CD8-positive, alpha-beta memory T cell (primary cell): Measurements from ENCODE around the gene ANO9. TPM values are rescaled to one million over a fixed set of nuclear protein-coding genes. Genes with fewer than 3 reads are reported as not detected.

ENCODE experiments used
- CTCF ChIA-PET: fragments of 350-600 bp; sonication (Branson Sonifier 250); formaldehyde crosslinking; loops from one replicate; lab custom pipeline; 2021; ENCODE audit warnings: antibody characterized with exemption; lab: Charles Lee
- POLR2A ChIA-PET: fragments of 350-600 bp; sonication (Branson Sonifier 250); formaldehyde crosslinking; loops from one replicate; lab custom pipeline; 2021; ENCODE audit warnings: antibody characterized with exemption; lab: Charles Lee
- DNase-seq, 5 donors: peaks; one replicate each; pipeline versions ENCODE4 v3.0.0 to v3.0.0-alpha.2; 2020 to 2022; ENCODE audit warnings: mixed read lengths in 1 of 5
- H3K27ac ChIP-seq: one replicate; pipeline ENCODE4 v1.7.0; 2013; ENCODE audit warnings: low read depth, mild to moderate bottlenecking, low read length, moderate library complexity
- H3K27me3 ChIP-seq: 2 replicates; pipeline ENCODE4 v1.7.0; 2013; ENCODE audit warnings: low read length, mild to moderate bottlenecking; ENCODE audit not compliant: insufficient read depth, poor library complexity, severe bottlenecking
- H3K36me3 ChIP-seq: 2 replicates; pipeline ENCODE4 v1.7.0; 2013; ENCODE audit warnings: mild to moderate bottlenecking, low read length, moderate library complexity; ENCODE audit not compliant: insufficient read depth
- H3K4me1 ChIP-seq: 2 replicates; pipeline ENCODE4 v1.7.0; 2013; ENCODE audit warnings: mild to moderate bottlenecking, low read length, moderate library complexity; ENCODE audit not compliant: insufficient read depth
- H3K4me3 ChIP-seq: 2 replicates; pipeline ENCODE4 v1.7.0; 2013; ENCODE audit warnings: mild to moderate bottlenecking, low read length
- H3K9me3 ChIP-seq: 2 replicates; pipeline ENCODE4 v1.7.0; 2013; ENCODE audit warnings: mild to moderate bottlenecking, low read length
- H3K27ac Mint-ChIP-seq, 8 donors: one replicate each; pipeline ENCODE4 v1.8.0; 2020 to 2021; ENCODE audit warnings: mixed read lengths in 8 of 8, mild to moderate bottlenecking in 6 of 8, inconsistent platforms in 3 of 8, moderate library complexity in 3 of 8
- H3K27me3 Mint-ChIP-seq, 2 donors: one replicate each; pipeline ENCODE4 v1.8.0; 2020 to 2021; ENCODE audit warnings: mixed read lengths in 2 of 2, mild to moderate bottlenecking in 1 of 2, moderate library complexity in 1 of 2
- H3K36me3 Mint-ChIP-seq, 3 donors: one replicate each; pipeline ENCODE4 v1.8.0; 2020 to 2021; ENCODE audit warnings: mixed read lengths in 3 of 3, inconsistent platforms in 1 of 3, mild to moderate bottlenecking in 1 of 3
- H3K4me1 Mint-ChIP-seq, 3 donors: one replicate each; pipeline ENCODE4 v1.8.0; 2020 to 2021; ENCODE audit warnings: mixed read lengths in 3 of 3, inconsistent platforms in 1 of 3, mild to moderate bottlenecking in 1 of 3
- H3K4me3 Mint-ChIP-seq, 7 donors: one replicate each; pipeline ENCODE4 v1.8.0; 2020 to 2021; ENCODE audit warnings: mixed read lengths in 7 of 7, mild to moderate bottlenecking in 6 of 7, moderate library complexity in 4 of 7, inconsistent platforms in 2 of 7
- H3K9me3 Mint-ChIP-seq, 5 donors: one replicate each; pipeline ENCODE4 v1.8.0; 2020 to 2022; ENCODE audit warnings: mixed read lengths in 5 of 5, mild to moderate bottlenecking in 3 of 5, moderate library complexity in 2 of 5, inconsistent platforms in 1 of 5
- polyA plus RNA-seq: library from polyadenylated mRNA; unstranded; fragments of 300-500 nt; fragmentation: Illumina TruSeq; gene quantifications from one replicate; pipeline ENCODE4 v1.2.3, GENCODE V29; 2021
- total RNA-seq, 2 experiments: library from RNA; stranded (reverse); gene quantifications; one replicate each; pipeline ENCODE4 v1.2.3, GENCODE V29; 2021

ANO9 gene
- total and polyA plus RNA-seq, 3 experiments from 2014 or later = 12.2 to 26.4 (median 25.3) TPM

- H3K4me3 ChIP-seq = peak within 1 kb of the TSS; percentile 71
- ChIA-PET CTCF (interaction anchor here (0.6 to 10.4 kb wide), 26 partner anchors 10 to 243 kb away, joined by 3 to 158 read pairs (median 5); partner anchors contain the start of genes BET1L, PSMD13, RIC8A and RNH1), POLR2A (interaction anchor here (0.6 to 7.5 kb wide), 8 partner anchors 28 to 243 kb away, joined by 3 to 71 read pairs (median 12); partner anchors contain the start of genes BET1L, RIC8A, RNH1 and SIGIRR)
- peaks cover 14% of the 10 kb centered on the region for H3K36me3 ChIP-seq
- no peaks in the 10 kb centered on the region for H3K9me3 ChIP-seq
- no peaks in the 10 kb centered on the region for H3K27me3 Mint-ChIP-seq
- H3K9me3 Mint-ChIP-seq = no peaks in the 10 kb centered on the region
- no peaks in the 10 kb centered on the region for H3K27me3 ChIP-seq
- H3K27ac ChIP-seq = peak within 1 kb of the TSS; percentile 75
- H3K27ac Mint-ChIP-seq = peak within 1 kb of the TSS; percentile 95 to 100 (median 99)
- H3K4me1 ChIP-seq = peaks cover 22% of the 10 kb centered on the region
- peak within 1 kb of the TSS; percentile 91 to 100 (median 98) for H3K4me3 Mint-ChIP-seq
- H3K36me3 Mint-ChIP-seq = peaks cover 0 to 29% (median 0%) of the 10 kb centered on the region in 3 donors
- H3K4me1 Mint-ChIP-seq = peaks cover 17 to 35% (median 25%) of the 10 kb centered on the region in 3 donors
- peak; percentile 90 to 96 (median 92) for DNase-seq
These were observed 8.3 kb upstream of the ANO9 start, which contains the start of gene PTDSS2 for GRCh38 chr11:449889-450808. Gene PTDSS2, plus strand, starts transcription at chr11:450279. Its CDS starts 177 bp downstream, at chr11:450456.

- POLR2A ChIA-PET = interaction anchor here (0.6 to 7.5 kb wide), 9 partner anchors 9 to 241 kb away, joined by 3 to 71 read pairs (median 8); partner anchors contain the start of genes BET1L, PHRF1, RIC8A and RNH1
- CTCF ChIA-PET = interaction anchor here (0.8 to 10.4 kb wide), 19 partner anchors 8 to 241 kb away, joined by 3 to 158 read pairs (median 6); partner anchors contain the start of genes BET1L, PSMD13, RIC8A and SIGIRR
- peaks cover 0 to 2% of the 10 kb centered on the region in 2 donors for H3K27me3 Mint-ChIP-seq
- peaks cover 15 to 30% (median 25%) of the 10 kb centered on the region in 3 donors for H3K4me1 Mint-ChIP-seq
- peak overlapping the region; percentile 94 to 98 (median 98) for H3K27ac Mint-ChIP-seq
- DNase-seq = peak; percentile 90 to 96 (median 93)
- H3K9me3 Mint-ChIP-seq = no peaks in the 10 kb centered on the region
- Histone ChIP-seq H3K27ac (peak overlapping the region; percentile 79), H3K9me3 (no peaks in the 10 kb centered on the region), H3K27me3 (no peaks in the 10 kb centered on the region), H3K4me1 (peaks cover 22% of the 10 kb centered on the region), H3K4me3 (peak overlapping the region; percentile 76), H3K36me3 (peaks cover 3% of the 10 kb centered on the region)
- peak overlapping the region; percentile 88 to 97 (median 90) for H3K4me3 Mint-ChIP-seq
- H3K36me3 Mint-ChIP-seq = peaks cover 0 to 15% (median 0%) of the 10 kb centered on the region in 3 donors
These were observed 6.3 kb upstream of the ANO9 start for GRCh38 chr11:447923-448731.

GRCh38 chr11:446891-447290 lies 5.1 kb upstream of the ANO9 start:
- Histone ChIP-seq H3K4me1 (peaks cover 25% of the 10 kb centered on the region), H3K36me3 (no peaks in the 10 kb centered on the region), H3K9me3 (no peaks in the 10 kb centered on the region), H3K27ac (no peak overlapping the region), H3K4me3 (no peak overlapping the region), H3K27me3 (no peaks in the 10 kb centered on the region)
- peak overlapping the region in 3 of 8 donors; percentile 17 to 51 (median 36) for H3K27ac Mint-ChIP-seq
- ChIA-PET POLR2A (interaction anchor here (1.6 to 7.5 kb wide), 3 partner anchors 28 to 40 kb away, joined by 4 to 71 read pairs (median 15); partner anchors contain the start of gene SIGIRR), CTCF (interaction anchor here (0.6 to 10.4 kb wide), 6 partner anchors 31 to 166 kb away, joined by 3 to 158 read pairs (median 17); partner anchors contain the start of gene SIGIRR)
- H3K4me1 Mint-ChIP-seq = peaks cover 15 to 33% (median 25%) of the 10 kb centered on the region in 3 donors
- H3K4me3 Mint-ChIP-seq = peak overlapping the region in 3 of 7 donors; percentile 29 to 50 (median 41)
- peaks cover 0 to 11% (median 0%) of the 10 kb centered on the region in 3 donors for H3K36me3 Mint-ChIP-seq
- H3K9me3 Mint-ChIP-seq = no peaks in the 10 kb centered on the region
- peaks cover 0 to 2% of the 10 kb centered on the region in 2 donors for H3K27me3 Mint-ChIP-seq
- peak in 1 of 5 donors; percentile 43 for DNase-seq

GRCh38 chr11:445765-446588 lies 4.2 kb upstream of the ANO9 start:
- peak overlapping the region in 2 of 7 donors; percentile 41 to 67 for H3K4me3 Mint-ChIP-seq
- no peak overlapping the region for H3K27ac ChIP-seq
- peaks cover 26% of the 10 kb centered on the region for H3K4me1 ChIP-seq
- peaks cover 0 to 2% of the 10 kb centered on the region in 2 donors for H3K27me3 Mint-ChIP-seq
- no peaks in the 10 kb centered on the region for H3K27me3 ChIP-seq
- H3K9me3 Mint-ChIP-seq = no peaks in the 10 kb centered on the region
- peak overlapping the region in 2 of 8 donors; percentile 23 to 24 for H3K27ac Mint-ChIP-seq
- H3K9me3 ChIP-seq = no peaks in the 10 kb centered on the region
- no peaks in the 10 kb centered on the region for H3K36me3 ChIP-seq
- ChIA-PET POLR2A (interaction anchor here (7.5 kb wide), 1 partner anchor 31 kb away, joined by 71 read pairs; the partner anchor contains the start of gene SIGIRR), CTCF (interaction anchor here (1.0 to 10.4 kb wide), 2 partner anchors 29 to 38 kb away, joined by 3 to 158 read pairs; no protein-coding TSS in a partner anchor)
- DNase-seq = peak in 1 of 5 donors; percentile 47
- H3K36me3 Mint-ChIP-seq = peaks cover 0 to 4% (median 0%) of the 10 kb centered on the region in 3 donors
- peaks cover 13 to 32% (median 21%) of the 10 kb centered on the region in 3 donors for H3K4me1 Mint-ChIP-seq
- H3K4me3 ChIP-seq = no peak overlapping the region

- no peaks in the 10 kb centered on the region for H3K36me3 Mint-ChIP-seq
- H3K4me3 Mint-ChIP-seq = peak overlapping the region in 3 of 7 donors; percentile 32 to 66 (median 45)
- CTCF ChIA-PET = interaction anchor here (1.2 to 10.4 kb wide), 2 partner anchors 27 to 36 kb away, joined by 5 to 158 read pairs; no protein-coding TSS in a partner anchor
- Histone ChIP-seq H3K27ac (no peak overlapping the region), H3K9me3 (no peaks in the 10 kb centered on the region), H3K27me3 (no peaks in the 10 kb centered on the region), H3K36me3 (no peaks in the 10 kb centered on the region), H3K4me1 (peaks cover 31% of the 10 kb centered on the region), H3K4me3 (no peak overlapping the region)
- DNase-seq = no peak
- POLR2A ChIA-PET = no interaction called here
- H3K27me3 Mint-ChIP-seq = peaks cover 0 to 2% of the 10 kb centered on the region in 2 donors
- H3K9me3 Mint-ChIP-seq = no peaks in the 10 kb centered on the region
- peaks cover 18 to 38% (median 25%) of the 10 kb centered on the region in 3 donors for H3K4me1 Mint-ChIP-seq
- H3K27ac Mint-ChIP-seq = no peak overlapping the region
These were observed 2.8 kb upstream of the ANO9 start for GRCh38 chr11:444396-445144.

- peaks cover 29% of the 10 kb centered on the region for H3K4me1 ChIP-seq
- H3K27ac ChIP-seq = no peak overlapping the region
- H3K4me1 Mint-ChIP-seq = peaks cover 21 to 38% (median 22%) of the 10 kb centered on the region in 3 donors
- no peaks in the 10 kb centered on the region for H3K27me3 ChIP-seq
- no peaks in the 10 kb centered on the region for H3K36me3 ChIP-seq
- no peak for DNase-seq
- no peaks in the 10 kb centered on the region for H3K9me3 Mint-ChIP-seq
- H3K27ac Mint-ChIP-seq = peak overlapping the region in 1 of 8 donors; percentile 33
- POLR2A ChIA-PET = interaction anchor here (1.3 to 2.4 kb wide), 2 partner anchors 14 to 37 kb away, joined by 3 to 6 read pairs; no protein-coding TSS in a partner anchor
- peak overlapping the region in 1 of 7 donors; percentile 32 for H3K4me3 Mint-ChIP-seq
- no peak overlapping the region for H3K4me3 ChIP-seq
- CTCF ChIA-PET = interaction anchor here (1.2 to 10.4 kb wide), 3 partner anchors 26 to 193 kb away, joined by 3 to 158 read pairs (median 5); no protein-coding TSS in a partner anchor
- peaks cover 0 to 2% of the 10 kb centered on the region in 2 donors for H3K27me3 Mint-ChIP-seq
- no peaks in the 10 kb centered on the region for H3K36me3 Mint-ChIP-seq
- no peaks in the 10 kb centered on the region for H3K9me3 ChIP-seq
These were observed 1.9 kb upstream of the ANO9 start for GRCh38 chr11:443542-444199.
